KG1 (cell line): Measurements from ENCODE around the gene MAP2.
"Not testable (repeated sequence)": the region's sequence is repeated elsewhere in the genome, so short reads cannot be mapped to it uniquely, and the experiment has no call there.

Source experiments
- DNase-seq: peaks from one replicate; lab custom pipeline; 2025; lab: John Stamatoyannopoulos, UW

The MAP2 gene

DNA sequence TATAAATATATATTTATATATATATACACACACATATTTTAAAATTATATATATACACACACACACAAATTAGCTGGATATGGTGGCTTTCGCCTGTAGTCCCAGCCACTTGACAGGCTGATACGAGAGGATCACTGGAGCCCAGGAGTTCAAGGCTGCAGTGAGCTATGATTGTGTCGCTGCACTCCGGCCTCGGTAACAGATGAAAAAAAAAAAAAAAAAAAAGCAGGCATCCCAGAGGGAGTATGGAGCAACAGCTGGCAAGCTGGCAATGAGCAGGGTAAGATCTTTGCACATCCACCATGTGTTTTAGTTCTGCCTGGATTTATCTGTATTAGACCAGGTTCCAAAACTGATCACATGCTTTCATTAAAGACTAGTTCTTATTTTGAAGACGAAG is 170.1 kb downstream of the MAP2 start:
- no peak for DNase-seq

GRCh38 chr2:209596262-209596661 is 172.4 kb downstream of the MAP2 start:
- DNase-seq, result no peak

DNA sequence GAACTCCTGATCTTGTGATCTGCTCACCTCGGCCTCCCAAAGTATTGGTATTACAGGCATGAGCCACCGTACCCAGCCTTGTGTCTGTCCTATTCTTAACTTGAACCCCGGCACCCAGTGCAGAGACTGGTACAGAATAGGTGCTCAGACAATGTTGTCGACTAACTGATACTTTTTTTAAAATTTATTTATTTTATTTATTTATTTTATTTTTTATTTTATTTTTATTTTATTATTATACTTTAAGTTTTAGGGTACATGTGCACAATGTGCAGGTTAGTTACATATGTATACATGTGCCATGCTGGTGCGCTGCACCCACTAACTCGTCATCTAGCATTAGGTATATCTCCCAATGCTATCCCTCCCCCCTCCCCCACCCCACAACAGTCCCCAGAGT is 174.4 kb downstream of the MAP2 start:
- DNase-seq, result not testable (repeated sequence)

DNA sequence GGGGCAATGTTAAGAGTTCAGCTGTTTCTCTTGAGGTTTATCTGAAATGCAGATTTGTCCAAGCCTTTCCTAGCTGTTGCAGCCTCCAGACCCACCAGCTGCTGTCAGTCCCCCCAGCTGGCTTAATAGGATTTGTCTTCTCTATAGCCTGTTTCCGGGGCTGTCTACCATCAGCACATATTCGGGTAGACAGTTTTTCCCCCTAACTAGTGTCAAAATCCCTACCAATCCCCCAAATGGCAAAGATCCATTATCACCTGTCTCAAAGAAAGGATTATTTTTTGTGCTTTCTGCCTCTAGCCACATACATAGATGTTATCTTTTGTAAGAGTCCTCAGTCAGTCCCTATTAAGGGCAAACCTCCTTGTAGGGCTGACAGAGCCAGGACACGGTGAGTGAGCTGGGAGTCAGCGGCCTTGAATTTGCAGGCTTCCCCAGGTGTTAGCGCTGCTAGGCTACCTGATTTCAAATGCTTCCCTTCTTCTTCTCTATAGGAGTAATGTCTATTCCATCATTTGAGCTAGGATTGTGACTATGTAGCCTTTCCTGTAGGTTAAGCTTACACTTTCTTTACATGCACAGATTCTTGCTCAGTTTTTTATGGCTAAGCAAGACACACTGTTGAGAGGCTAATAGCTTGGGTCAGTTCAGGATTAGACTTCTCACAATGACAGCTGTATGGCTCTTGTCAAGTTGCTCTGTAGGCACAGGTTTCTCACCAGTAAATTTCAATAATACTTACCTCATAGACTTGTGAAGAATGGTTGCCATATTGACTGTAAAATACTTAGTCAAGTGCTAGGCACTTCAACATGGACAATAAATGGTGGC is 176.7 kb downstream of the MAP2 start:
- DNase-seq, result no peak

- DNase-seq, result no peak
Measured at GRCh38 chr2:209601497-209601896, 177.7 kb downstream of the MAP2 start.

DNA sequence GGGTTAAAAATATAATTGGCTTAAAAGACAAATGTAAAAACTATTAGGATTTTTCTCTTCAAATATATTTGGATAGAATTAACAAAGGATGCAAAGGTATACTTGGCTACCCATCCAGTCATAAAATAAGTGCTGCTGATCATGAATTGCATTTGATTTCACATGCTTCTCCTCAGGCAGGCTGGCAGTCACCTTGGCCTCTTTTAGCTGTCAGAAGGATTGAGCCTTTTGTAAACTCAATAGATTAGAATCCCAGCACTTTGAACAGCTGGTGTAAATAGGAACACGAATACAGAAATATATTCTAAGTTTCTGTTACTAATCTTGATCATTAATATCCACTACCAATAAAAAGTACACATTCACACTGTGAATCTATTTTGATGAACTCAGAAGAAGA is 178.4 kb downstream of the MAP2 start:
- no peak for DNase-seq

- no peak for DNase-seq
Measured at GRCh38 chr2:209609531-209609930, 185.7 kb downstream of the MAP2 start.

- no peak for DNase-seq
Measured at GRCh38 chr2:209610631-209611030, 186.8 kb downstream of the MAP2 start.

GRCh38 chr2:209613649-209614305 is 189.9 kb downstream of the MAP2 start:
- no peak for DNase-seq

- DNase-seq, result no peak
Measured at GRCh38 chr2:209614690-209615369, 191.0 kb downstream of the MAP2 start.

GRCh38 chr2:209619782-209620181 is 195.9 kb downstream of the MAP2 start:
- peak; percentile 4 for DNase-seq

DNA sequence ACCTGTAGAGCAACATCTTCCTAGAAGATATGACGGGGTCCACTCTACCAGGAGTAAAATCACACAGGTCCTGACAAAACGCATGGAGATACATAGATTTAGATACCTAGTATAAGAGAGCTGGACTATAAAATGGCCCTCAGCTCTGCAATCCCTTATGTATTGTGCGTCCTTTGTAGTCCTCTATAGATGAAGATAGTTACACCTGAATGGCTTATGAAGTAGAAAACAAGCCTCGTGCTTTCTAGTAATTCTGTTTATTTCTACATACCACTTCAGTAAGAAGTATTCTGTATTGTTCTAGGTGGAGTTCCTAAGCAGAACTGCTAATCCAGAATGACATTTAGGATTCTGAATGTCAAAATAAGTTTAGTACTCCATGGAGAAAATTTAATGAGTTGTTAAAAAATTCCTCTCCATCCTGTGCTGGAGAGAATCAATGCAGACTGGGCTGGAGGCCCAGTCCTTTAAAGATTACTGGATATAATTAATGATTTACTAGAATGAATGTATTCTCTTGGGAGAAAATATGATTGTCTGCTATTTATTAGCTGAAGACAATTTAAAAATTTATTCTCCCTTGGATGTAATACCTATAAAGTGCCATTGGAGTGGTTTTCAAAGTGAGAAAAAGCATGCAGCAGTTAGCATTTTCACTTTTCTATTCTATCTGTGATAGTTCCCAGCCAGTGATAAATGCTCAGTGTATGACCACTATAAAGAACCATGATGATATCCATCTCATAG is 200.5 kb downstream of the MAP2 start:
- no peak for DNase-seq

DNA sequence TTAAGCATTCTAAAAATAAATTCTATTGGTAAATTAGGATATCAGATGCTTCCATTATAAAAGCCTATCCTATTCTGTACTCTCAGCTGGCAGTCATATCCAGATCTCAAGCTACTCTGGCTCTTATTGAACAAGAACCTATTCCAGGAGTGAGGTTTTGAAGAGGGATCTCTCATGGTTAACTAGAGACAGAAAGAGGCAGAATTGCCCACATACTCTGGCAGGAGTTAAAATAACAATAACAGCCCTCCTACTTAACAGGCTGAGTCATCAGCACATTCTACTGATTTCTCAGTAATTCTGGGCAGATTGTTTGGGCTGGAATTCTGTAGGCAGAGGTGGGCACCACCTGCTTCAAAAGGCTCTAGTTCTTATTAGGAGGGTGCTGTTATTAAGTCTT is 205.8 kb downstream of the MAP2 start:
- no peak for DNase-seq

- DNase-seq, result no peak
Measured at GRCh38 chr2:209633911-209634310, 210.1 kb downstream of the MAP2 start.

DNA sequence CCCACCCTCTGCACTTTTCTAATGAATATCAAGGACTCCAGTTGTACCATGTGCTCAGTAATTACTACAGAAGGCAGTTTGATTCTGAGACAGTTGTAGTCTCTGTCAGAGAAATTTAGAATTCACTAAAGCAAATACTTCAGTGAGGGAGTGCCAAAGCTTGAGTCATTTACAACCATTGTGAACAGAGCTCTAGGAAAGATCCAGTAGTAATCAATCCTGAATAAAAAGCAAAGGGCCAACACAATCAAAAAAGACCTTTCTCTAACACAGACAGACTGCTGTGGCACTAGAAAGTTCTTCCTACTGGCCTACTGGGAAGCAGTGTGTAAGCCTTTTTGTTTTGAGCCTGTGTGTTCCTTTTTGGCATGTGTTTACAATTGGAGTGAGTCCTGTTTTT is 212.2 kb downstream of the MAP2 start:
- no peak for DNase-seq

DNA sequence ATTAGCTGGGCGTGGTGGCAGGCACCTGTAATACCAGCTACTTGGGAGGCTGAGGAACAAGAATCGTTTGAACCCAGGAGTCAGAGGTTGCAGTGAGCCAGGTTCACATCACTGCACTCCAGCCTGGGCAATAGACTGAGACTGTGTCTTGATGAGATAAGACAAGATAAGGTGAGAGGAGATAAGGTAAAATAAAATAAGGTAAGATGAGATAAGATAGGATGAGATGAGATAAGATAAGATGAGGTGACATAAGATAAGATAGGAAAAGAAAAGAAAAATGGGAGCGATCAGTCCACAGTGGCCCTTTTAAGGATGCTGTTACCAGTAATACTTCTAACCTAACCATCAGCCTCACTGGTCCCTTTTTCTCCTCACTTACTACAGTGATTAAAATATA is 213.4 kb downstream of the MAP2 start:
- no peak for DNase-seq

- no peak for DNase-seq
Measured at GRCh38 chr2:209638346-209638745, 214.5 kb downstream of the MAP2 start.

DNA sequence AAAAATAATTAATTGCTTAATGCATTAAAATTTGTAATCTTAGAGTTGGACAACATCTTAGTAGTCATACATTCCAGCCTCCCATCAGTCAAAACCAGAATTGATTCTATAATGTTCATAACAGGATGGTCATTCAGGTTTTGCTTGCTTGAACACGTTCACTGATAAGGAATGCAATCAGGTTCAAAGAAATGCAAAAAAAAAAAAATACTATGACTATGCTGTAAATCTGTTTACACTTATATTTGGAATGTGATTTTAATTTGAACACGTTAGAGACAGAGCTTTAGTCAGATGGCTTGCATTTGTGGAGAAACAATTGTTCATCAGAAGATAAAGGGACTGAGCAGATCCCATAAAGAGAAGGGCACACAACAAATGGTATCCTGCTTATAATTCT is 216.5 kb downstream of the MAP2 start:
- DNase-seq, result no peak

DNA sequence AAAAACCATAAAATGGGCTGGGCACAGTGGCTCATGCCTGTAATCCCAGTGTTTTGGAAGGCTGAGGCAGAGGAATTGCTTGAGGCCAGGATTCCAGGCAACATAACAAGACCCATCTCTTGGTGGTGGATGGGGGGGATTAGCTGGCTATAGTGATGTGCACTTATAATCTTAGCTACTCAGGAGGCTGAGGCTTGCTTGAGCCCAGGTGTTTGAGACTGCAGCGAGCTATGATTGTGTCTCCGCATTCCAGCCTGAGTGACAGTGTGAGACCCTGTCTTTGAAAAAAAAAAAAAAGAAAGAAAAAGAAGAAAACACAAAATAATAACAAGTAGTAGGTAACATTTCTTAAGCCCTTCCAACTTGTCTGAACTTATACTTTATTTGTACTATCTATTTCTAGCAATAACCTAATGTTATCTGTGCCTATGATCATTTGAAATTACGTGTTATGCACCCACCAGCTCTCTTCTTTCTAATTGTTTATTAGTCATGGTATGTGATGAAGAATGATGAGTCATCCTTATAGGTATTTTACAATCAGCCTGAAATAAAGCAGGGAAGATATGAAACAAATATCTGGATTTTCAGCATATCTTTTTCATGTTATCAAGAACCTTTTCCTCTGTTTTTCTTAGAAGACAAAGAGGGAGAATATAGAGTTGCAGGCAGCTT is 218.4 kb downstream of the MAP2 start:
- DNase-seq, result no peak

DNA sequence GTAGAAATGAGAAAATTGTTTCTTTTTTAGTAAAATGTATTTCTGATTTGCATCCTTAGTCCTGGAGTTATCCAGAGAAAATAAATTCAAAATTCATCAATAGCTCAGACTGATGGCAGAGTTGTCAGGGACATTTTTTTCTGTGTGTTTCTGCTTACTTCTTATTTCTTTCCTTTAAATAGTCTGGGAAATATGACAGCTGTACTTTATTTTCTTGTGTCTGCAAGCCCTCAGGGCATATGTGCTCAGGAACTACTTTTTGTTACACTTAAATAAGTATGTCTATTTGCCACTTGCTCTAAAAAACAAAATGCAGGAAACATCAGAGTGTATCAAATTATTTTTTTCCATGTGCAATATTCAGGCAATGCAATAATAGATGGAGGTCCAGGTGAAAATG is 221.0 kb downstream of the MAP2 start:
- no peak for DNase-seq

DNA sequence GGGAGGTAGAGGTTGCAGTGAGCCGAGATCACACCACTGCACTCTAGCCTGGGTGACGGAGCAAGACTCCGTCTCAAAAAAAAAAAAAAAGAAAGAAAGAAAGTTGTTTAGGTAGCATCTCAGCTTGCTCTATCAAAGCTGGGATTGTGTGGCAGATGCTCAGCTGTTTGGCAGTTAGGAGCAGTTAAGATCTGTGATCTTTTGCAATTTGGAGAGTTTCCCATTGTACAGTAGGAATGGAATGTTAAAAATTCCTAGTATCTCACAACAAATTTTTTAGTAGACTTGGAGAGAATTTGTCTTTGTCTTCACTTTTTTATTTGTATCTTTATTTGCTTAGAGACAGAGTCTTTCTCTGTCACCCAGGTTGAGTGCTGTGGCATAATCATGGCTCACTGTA is 224.9 kb downstream of the MAP2 start:
- DNase-seq, result no peak

DNA sequence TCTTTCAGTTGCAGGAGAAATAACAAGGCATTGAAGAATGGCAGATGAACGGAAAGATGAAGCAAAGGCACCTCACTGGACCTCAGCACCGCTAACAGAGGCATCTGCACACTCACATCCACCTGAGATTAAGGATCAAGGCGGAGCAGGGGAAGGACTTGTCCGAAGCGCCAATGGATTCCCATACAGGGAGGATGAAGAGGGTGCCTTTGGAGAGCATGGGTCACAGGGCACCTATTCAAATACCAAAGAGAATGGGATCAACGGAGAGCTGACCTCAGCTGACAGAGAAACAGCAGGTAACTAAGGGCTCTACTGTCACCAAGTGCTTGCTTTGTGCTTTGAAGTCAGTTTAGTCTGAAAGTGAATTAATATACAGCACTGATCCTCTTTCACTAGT is 229.3 kb downstream of the MAP2 start:
- no peak for DNase-seq
